ENCODE measurements around the gene TSSK6.
A peak's percentile ranks its signal among the peaks of the same experiment; 100 is the strongest.

TSSK6 gene

GRCh38 chr19:19529783-19530422 is 14.6 kb upstream of the TSSK6 start:
- DNase-seq: no peak

DNA sequence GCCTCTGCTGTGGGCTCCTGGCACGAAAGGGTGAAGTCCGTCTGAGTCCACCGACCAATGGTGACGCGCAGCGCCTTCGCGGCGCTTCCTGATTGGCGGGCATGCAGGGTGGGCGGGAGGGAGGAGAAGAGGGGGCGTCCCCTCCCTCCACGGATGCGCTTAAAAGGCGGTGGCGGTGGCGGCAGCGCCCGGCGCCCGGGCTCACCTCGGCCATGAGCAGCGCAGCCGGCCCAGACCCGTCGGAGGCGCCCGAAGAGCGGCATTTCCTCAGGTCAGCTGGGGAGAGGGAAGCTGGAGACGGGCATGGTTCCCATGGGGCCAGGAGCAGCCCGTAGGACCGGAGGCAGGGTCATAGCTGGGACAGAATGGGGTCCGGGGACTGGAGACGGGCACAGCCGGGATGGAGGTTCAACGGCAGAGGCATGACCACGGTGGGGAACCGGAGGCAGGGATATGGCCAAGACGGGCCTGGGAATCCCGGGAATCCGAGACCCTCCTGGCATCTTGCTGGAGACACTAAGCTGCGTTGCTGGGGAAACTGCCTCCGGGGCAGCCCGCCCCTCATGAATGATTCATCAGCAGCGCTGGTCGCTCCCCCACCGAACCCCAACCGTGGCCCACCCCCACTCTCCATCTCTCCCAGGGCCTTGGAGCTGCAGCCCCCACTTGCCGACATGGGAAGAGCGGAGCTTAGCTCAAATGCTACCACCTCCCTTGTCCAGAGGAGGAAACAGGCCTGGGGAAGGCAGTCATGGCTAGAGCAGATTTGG is 13.6 kb upstream of the TSSK6 start, which contains the start of gene YJEFN3:
Gene YJEFN3 (plus strand): TSS at position 191 of the 770 bp plus-strand sequence. CDS start 22 bp downstream, at position 213.
- DNase-seq: peak; percentile 13 to 39

- no peak for DNase-seq
Measured at GRCh38 chr19:19527674-19528625, 12.6 kb upstream of the TSSK6 start.

DNA sequence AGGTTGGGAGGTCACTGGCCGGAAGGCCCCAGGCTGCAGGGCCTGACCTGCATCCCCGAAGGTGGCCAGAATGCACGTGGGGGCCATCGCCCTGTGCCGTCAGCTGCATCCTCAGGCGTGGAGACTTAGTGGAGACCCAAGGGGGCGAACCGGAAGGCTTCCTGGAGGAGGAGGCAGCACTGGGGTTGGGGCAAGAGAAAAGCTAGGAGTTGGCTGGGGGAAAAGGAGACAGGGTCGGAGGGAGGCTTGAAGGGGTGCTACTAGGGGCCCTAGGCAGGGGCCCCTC is 12.0 kb upstream of the TSSK6 start:
- DNase-seq: no peak

GRCh38 chr19:19526581-19527370 is 11.4 kb upstream of the TSSK6 start:
- peak in 1 of 2 donors; percentile 11 for DNase-seq

- DNase-seq: no peak
Measured at GRCh38 chr19:19525611-19526380, 10.4 kb upstream of the TSSK6 start.

- no peak for DNase-seq
Measured at GRCh38 chr19:19524053-19524452, 8.7 kb upstream of the TSSK6 start.

GRCh38 chr19:19523177-19523576 is 7.8 kb upstream of the TSSK6 start:
- DNase-seq: no peak

- DNase-seq: no peak
Measured at GRCh38 chr19:19520989-19521388, 5.6 kb upstream of the TSSK6 start.

GRCh38 chr19:19517235-19517619 is 1.9 kb upstream of the TSSK6 start:
- DNase-seq: no peak

DNA sequence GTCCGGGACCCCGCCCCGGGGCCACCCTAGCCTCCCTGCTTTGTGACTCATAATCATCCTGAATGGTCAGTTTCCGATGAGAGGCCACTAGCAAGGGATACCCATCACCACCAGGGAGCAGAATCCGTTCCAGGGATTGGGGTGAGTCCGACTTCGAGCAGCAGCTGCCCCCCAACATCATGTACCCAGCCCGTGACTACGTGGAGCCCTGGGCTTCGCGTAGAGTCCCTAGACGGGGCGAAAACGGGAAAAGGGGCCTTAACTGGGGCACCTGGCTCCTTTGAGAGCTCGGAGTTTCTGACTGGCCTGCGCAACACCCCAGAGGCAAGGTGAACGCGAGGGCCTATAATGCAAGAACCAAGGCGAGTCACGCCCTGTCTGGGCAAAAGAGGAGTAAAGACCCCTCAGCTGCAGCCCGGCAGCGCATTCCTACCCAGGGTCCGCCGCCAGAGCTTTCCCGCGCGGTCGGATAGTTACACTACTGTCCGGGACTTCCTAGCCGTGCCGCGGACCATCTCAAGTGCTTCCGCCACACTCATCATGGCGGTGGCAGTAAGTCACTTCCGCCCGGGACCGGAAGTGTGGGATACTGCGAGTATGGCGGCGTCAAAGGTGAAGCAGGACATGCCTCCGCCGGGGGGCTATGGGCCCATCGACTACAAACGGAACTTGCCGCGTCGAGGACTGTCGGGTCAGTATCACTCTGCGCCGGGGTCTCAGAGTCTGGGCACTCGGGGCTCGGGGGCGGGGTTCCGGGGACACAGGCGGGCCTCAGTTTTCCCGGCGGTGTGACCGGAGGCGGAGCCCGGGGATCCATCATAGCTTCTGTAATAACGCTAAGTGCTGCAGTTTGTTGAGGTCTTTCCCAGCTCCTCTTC is 533 bp upstream of the TSSK6 start, which contains the start of gene NDUFA13:
Gene NDUFA13 (plus strand): TSS at position 584 of the 878 bp plus-strand sequence. CDS start 14 bp downstream, at position 598.
- DNase-seq: peak; percentile 72 to 89

DNA sequence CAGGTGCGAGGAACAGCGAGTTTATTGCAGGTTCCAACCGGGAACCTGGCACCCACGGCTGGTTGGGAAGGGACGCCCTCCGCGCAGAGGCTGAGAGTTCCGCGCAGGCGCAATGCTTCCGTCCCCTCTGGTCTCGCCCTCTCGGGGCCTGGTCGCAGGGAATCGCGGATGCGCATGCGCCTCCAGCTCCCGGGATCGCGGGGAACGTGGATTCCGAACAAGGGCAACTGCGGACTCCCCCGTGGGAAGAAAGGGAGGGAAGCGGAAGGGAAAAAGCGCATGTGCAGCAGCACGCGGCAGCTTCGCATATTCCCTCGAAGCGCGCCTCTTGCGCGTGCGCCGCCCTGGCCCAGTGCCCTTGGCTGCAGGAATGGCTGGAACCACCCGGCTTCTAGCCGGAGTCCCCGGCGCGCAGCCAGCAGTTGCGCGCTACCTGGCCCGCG is 1.1 kb downstream of the TSSK6 start:
- no peak for DNase-seq

- no peak for DNase-seq
Measured at GRCh38 chr19:19513682-19514081, 1.7 kb downstream of the TSSK6 start.

DNA sequence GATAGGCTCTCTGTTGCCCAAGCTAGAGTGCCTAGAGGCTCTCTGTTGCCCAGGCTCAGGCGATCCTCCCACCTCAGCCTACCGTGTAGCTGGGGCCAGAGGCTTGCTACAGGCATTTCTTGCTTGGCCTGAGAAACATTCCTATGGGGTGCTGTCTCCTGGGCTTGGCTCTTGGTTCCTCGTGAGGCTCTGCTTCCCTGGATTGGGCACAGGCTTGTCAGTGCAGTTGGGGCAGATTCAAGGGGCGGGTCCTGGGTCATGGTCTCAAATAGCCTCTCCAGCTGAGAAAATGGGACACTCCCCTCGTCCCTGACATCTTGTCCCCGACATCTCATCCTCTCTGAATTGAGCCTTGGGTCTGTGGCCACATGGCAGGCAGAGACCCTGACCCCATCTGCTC is 4.9 kb downstream of the TSSK6 start:
- no peak for DNase-seq

DNA sequence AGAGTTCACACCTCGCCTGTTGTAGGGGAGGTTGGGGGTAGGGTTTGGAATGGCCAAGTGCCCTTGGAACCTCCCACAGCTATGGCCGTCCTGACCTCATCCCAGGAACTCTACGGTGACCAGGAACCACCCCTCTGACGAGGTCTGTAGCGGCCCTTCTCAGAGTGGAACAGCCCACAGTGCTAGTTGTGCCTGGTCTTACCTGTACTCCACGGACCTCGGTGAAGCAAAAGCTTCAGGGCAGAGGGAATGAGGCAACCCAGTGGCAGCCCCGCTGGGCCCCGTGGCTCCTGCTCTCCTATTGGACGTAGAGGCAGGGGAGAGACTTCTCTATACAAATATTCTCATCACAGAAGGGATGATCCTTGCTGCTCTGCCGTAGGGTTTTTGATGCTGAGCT is 7.1 kb downstream of the TSSK6 start:
- DNase-seq: no peak

- DNase-seq: no peak
Measured at GRCh38 chr19:19507354-19507753, 8.0 kb downstream of the TSSK6 start.

GRCh38 chr19:19506592-19506991 is 8.8 kb downstream of the TSSK6 start:
- DNase-seq: no peak

GRCh38 chr19:19505669-19506326 is 9.6 kb downstream of the TSSK6 start:
- DNase-seq: no peak

GRCh38 chr19:19504754-19505668 is 10.3 kb downstream of the TSSK6 start:
- DNase-seq: no peak
